KOPT-K1 (cell line): Measurements from ENCODE around the gene PCDH9.

ENCODE experiments used
- H3K27ac ChIP-seq: fragments of 200-600 bp; sonication (generic); 2 replicates; pipeline ENCODE4 v1.5.1; 2016; ENCODE audit warnings: antibody characterized with exemption, mild to moderate bottlenecking, low read depth, low read length; ENCODE audit not compliant: poor library complexity, severe bottlenecking
- H3K36me3 ChIP-seq: fragments of 200-600 bp; sonication (generic); 2 replicates; pipeline ENCODE4 v1.5.1; 2017; ENCODE audit warnings: antibody characterized with exemption, mild to moderate bottlenecking, low read length, moderate library complexity; ENCODE audit not compliant: insufficient read depth
- H3K9me3 ChIP-seq: fragments of 200-600 bp; sonication (generic); 2 replicates; pipeline ENCODE4 v1.5.1; 2017; ENCODE audit warnings: antibody characterized with exemption, low read length, mild to moderate bottlenecking; ENCODE audit not compliant: insufficient read depth, poor library complexity, severe bottlenecking

Gene PCDH9

GRCh38 chr13:67200605-67201004 lies 29.5 kb downstream of the PCDH9 start:
- Histone ChIP-seq H3K36me3 (no peaks in the 10 kb centered on the region), H3K27ac (no peak overlapping the region), H3K9me3 (no peaks in the 10 kb centered on the region)

GRCh38 chr13:67200183-67200582 lies 30.0 kb downstream of the PCDH9 start:
- Histone ChIP-seq H3K27ac (no peak overlapping the region), H3K9me3 (no peaks in the 10 kb centered on the region), H3K36me3 (no peaks in the 10 kb centered on the region)

GRCh38 chr13:67197704-67198103 lies 32.4 kb downstream of the PCDH9 start:
- no peak overlapping the region for H3K27ac ChIP-seq
- H3K36me3 ChIP-seq: no peaks in the 10 kb centered on the region
- no peaks in the 10 kb centered on the region for H3K9me3 ChIP-seq

GRCh38 chr13:67193979-67194378 lies 36.2 kb downstream of the PCDH9 start:
- H3K9me3 ChIP-seq: no peaks in the 10 kb centered on the region
- no peak overlapping the region for H3K27ac ChIP-seq
- no peaks in the 10 kb centered on the region for H3K36me3 ChIP-seq

- Histone ChIP-seq H3K9me3 (no peaks in the 10 kb centered on the region), H3K27ac (no peak overlapping the region), H3K36me3 (no peaks in the 10 kb centered on the region)
Observed at GRCh38 chr13:67192751-67193150, 37.4 kb downstream of the PCDH9 start.

- Histone ChIP-seq H3K36me3 (no peaks in the 10 kb centered on the region), H3K9me3 (no peaks in the 10 kb centered on the region), H3K27ac (no peak overlapping the region)
Observed at GRCh38 chr13:67186995-67187569, 43.1 kb downstream of the PCDH9 start.

- Histone ChIP-seq H3K9me3 (no peaks in the 10 kb centered on the region), H3K36me3 (no peaks in the 10 kb centered on the region), H3K27ac (no peak overlapping the region)
Observed at GRCh38 chr13:67184247-67184646, 45.9 kb downstream of the PCDH9 start.

- H3K27ac ChIP-seq: no peak overlapping the region
- H3K9me3 ChIP-seq: no peaks in the 10 kb centered on the region
- H3K36me3 ChIP-seq: no peaks in the 10 kb centered on the region
Observed at GRCh38 chr13:67183151-67183550, 47.0 kb downstream of the PCDH9 start.

GRCh38 chr13:67175836-67176459 lies 54.2 kb downstream of the PCDH9 start:
- Histone ChIP-seq H3K27ac (no peak overlapping the region), H3K36me3 (no peaks in the 10 kb centered on the region), H3K9me3 (no peaks in the 10 kb centered on the region)

GRCh38 chr13:67168384-67168783 lies 61.8 kb downstream of the PCDH9 start:
- no peaks in the 10 kb centered on the region for H3K9me3 ChIP-seq
- H3K36me3 ChIP-seq: no peaks in the 10 kb centered on the region
- no peak overlapping the region for H3K27ac ChIP-seq

- H3K36me3 ChIP-seq: no peaks in the 10 kb centered on the region
- no peak overlapping the region for H3K27ac ChIP-seq
- H3K9me3 ChIP-seq: no peaks in the 10 kb centered on the region
Observed at GRCh38 chr13:67167420-67167819, 62.7 kb downstream of the PCDH9 start.

- no peaks in the 10 kb centered on the region for H3K36me3 ChIP-seq
- no peak overlapping the region for H3K27ac ChIP-seq
- H3K9me3 ChIP-seq: no peaks in the 10 kb centered on the region
Observed at GRCh38 chr13:67161176-67161575, 69.0 kb downstream of the PCDH9 start.

- Histone ChIP-seq H3K9me3 (no peaks in the 10 kb centered on the region), H3K27ac (no peak overlapping the region), H3K36me3 (no peaks in the 10 kb centered on the region)
Observed at GRCh38 chr13:67158903-67159302, 71.2 kb downstream of the PCDH9 start.

GRCh38 chr13:67156723-67157060 lies 73.4 kb downstream of the PCDH9 start:
- no peaks in the 10 kb centered on the region for H3K36me3 ChIP-seq
- H3K27ac ChIP-seq: no peak overlapping the region
- no peaks in the 10 kb centered on the region for H3K9me3 ChIP-seq

GRCh38 chr13:67155898-67156722 lies 74.0 kb downstream of the PCDH9 start:
- no peak overlapping the region for H3K27ac ChIP-seq
- no peaks in the 10 kb centered on the region for H3K9me3 ChIP-seq
- no peaks in the 10 kb centered on the region for H3K36me3 ChIP-seq

GRCh38 chr13:67152085-67152484 lies 78.1 kb downstream of the PCDH9 start:
- Histone ChIP-seq H3K36me3 (no peaks in the 10 kb centered on the region), H3K9me3 (no peaks in the 10 kb centered on the region), H3K27ac (no peak overlapping the region)
